ENCODE results near the gene LRTM2. TPM values are rescaled to one million over a fixed set of nuclear protein-coding genes. Genes with fewer than 3 reads are reported as not detected.

Gene LRTM2
- total RNA-seq, 1 donor from 2014 or later, result not detected

GRCh38 chr12:1845886-1846285, 25.5 kb downstream of the LRTM2 start:
- intact Hi-C loops (cut with DNase I), result no loop called here
- Histone ChIP-seq H3K4me1 (no peaks in the 10 kb centered on the region), H3K9me3 (no peaks in the 10 kb centered on the region), H3K36me3 (no peaks in the 10 kb centered on the region), H3K27ac (no peak overlapping the region), H3K27me3 (no peaks in the 10 kb centered on the region), H3K4me3 (no peak overlapping the region)
- DNase-seq (ENCODE audit: extremely low spot score in 2 of 2), result no peak
- TF ChIP-seq POLR2AphosphoS5 (IDR thresholded peaks at IDR 0.05; ENCODE audit: insufficient read depth in 1 of 2, low read depth in 1 of 2) (no peak), POLR2A (IDR thresholded peaks at IDR 0.05) (no peak)
- TF ChIP-seq, protein P1, sequence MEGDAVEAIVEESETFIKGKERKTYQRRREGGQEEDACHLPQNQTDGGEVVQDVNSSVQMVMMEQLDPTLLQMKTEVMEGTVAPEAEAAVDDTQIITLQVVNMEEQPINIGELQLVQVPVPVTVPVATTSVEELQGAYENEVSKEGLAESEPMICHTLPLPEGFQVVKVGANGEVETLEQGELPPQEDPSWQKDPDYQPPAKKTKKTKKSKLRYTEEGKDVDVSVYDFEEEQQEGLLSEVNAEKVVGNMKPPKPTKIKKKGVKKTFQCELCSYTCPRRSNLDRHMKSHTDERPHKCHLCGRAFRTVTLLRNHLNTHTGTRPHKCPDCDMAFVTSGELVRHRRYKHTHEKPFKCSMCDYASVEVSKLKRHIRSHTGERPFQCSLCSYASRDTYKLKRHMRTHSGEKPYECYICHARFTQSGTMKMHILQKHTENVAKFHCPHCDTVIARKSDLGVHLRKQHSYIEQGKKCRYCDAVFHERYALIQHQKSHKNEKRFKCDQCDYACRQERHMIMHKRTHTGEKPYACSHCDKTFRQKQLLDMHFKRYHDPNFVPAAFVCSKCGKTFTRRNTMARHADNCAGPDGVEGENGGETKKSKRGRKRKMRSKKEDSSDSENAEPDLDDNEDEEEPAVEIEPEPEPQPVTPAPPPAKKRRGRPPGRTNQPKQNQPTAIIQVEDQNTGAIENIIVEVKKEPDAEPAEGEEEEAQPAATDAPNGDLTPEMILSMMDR (IDR thresholded peaks at IDR 0.05), result no peak

DNA sequence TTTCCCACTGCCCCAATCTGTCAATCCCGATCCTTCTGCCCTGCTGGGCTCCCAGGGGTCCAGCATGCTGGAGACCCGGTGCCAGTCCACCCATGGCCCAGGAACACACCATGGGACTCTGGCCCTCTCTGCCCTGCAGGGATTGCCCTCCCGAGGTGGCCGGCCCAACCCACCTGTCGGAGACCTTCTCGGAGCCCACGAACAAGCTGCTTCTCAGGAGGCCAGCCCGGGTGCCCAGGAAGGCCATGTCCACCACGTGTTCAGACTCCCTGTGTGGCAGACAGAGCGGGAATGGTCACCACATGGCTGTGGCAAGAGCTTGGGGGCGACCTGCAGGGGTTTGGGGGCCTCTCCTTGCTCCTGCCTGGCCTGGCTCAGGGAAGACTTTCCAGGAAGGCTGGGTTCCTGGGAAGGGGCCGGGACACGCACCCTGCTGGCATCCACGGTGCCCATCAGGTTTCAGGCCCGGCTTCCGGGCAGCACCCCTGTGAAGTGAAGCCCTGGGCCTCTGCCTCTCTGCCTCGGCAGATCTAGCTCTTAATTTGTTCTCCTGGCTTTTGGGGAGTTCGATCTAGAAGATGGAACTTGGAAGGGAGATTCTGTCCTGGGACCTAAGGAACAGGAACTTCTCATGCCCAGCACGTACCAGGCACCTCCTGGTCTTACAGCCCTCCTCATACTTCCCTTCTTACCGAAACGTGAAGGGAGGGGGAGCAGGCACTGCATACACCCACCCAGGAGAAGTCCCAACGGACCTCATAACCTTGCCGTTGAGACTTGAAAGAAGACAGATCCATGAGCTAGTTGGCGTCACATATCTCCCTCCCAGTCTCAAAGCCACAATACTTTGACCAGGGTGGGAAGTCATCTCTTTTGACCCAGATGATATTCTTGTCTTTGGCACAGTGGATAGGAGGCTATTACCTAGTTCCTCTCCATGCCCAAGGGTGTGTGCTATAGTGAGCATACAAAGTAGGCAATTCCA, 26.3 kb downstream of the LRTM2 start:
- no peaks in the 10 kb centered on the region for H3K36me3 ChIP-seq
- no peak overlapping the region for H3K27ac ChIP-seq
- no peaks in the 10 kb centered on the region for H3K4me1 ChIP-seq
- no peak for DNase-seq (ENCODE audit: extremely low spot score in 2 of 2)
- no peaks in the 10 kb centered on the region for H3K27me3 ChIP-seq
- TF ChIP-seq POLR2A (IDR thresholded peaks at IDR 0.05) (no peak), POLR2AphosphoS5 (IDR thresholded peaks at IDR 0.05; ENCODE audit: insufficient read depth in 1 of 2, low read depth in 1 of 2) (no peak)
- TF ChIP-seq, protein P1 (IDR thresholded peaks at IDR 0.05), result no peak
- intact Hi-C loops (cut with DNase I), result no loop called here
- no peak overlapping the region for H3K4me3 ChIP-seq
- no peaks in the 10 kb centered on the region for H3K9me3 ChIP-seq

GRCh38 chr12:1847411-1847810, 27.0 kb downstream of the LRTM2 start:
- no peak overlapping the region for H3K27ac ChIP-seq
- no peaks in the 10 kb centered on the region for H3K36me3 ChIP-seq
- no peak overlapping the region for H3K4me3 ChIP-seq
- TF ChIP-seq POLR2A (IDR thresholded peaks at IDR 0.05), result no peak
- TF ChIP-seq, protein P1 (IDR thresholded peaks at IDR 0.05), result no peak
- TF ChIP-seq POLR2AphosphoS5 (IDR thresholded peaks at IDR 0.05; ENCODE audit: insufficient read depth in 1 of 2, low read depth in 1 of 2), result no peak
- intact Hi-C loops (cut with DNase I), result no loop called here
- DNase-seq (ENCODE audit: extremely low spot score in 2 of 2), result no peak
- H3K9me3 ChIP-seq, result no peaks in the 10 kb centered on the region
- H3K4me1 ChIP-seq, result no peaks in the 10 kb centered on the region
- H3K27me3 ChIP-seq, result no peaks in the 10 kb centered on the region

DNA sequence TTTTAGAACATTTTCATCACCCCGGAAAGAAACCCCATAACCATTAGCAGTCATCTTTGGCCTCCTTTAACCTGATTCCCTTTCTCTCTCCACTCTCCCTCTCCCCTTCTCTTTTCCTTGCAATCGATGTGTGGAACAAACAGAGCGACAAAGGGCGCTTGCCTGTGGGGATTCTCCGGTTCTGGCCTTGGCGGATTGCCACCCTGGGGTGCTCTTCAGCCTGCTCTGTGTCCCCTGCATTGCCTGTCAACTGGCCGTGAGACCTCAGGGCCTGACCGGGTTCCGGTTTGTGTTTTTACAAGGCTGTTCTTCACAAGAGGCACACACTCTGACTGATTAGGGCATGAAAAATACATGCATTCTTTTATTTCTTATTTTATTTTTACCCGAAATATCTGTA, 27.8 kb downstream of the LRTM2 start:
- Histone ChIP-seq H3K4me1 (no peaks in the 10 kb centered on the region), H3K36me3 (no peaks in the 10 kb centered on the region), H3K9me3 (no peaks in the 10 kb centered on the region), H3K27ac (no peak overlapping the region), H3K27me3 (no peaks in the 10 kb centered on the region), H3K4me3 (no peak overlapping the region)
- no peak for DNase-seq (ENCODE audit: extremely low spot score in 2 of 2)
- TF ChIP-seq, protein P1 (IDR thresholded peaks at IDR 0.05), result no peak
- TF ChIP-seq POLR2AphosphoS5 (IDR thresholded peaks at IDR 0.05; ENCODE audit: insufficient read depth in 1 of 2, low read depth in 1 of 2), result no peak
- TF ChIP-seq POLR2A (IDR thresholded peaks at IDR 0.05), result no peak
- intact Hi-C loops (cut with DNase I), result no loop called here

DNA sequence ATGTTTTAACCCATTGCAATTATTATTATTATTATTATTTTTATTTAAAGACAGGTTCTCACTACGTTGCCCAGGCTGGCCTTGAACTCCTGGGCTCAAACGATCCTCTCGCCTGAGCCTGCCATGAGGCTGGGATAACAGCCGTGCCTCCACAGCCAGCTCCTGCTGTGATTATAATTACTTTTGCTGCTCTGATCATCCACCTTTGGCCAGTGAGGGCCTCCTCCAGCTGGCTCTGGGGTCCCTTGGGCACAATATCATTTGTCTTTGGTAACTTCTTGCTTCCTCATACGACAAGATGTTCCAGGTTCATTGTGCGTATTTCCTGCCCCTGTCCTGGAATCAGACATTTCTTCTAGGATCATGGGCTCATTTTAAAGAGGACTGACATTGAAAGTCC, 28.4 kb downstream of the LRTM2 start:
- no peaks in the 10 kb centered on the region for H3K4me1 ChIP-seq
- intact Hi-C loops (cut with DNase I), result no loop called here
- H3K27me3 ChIP-seq, result no peaks in the 10 kb centered on the region
- TF ChIP-seq POLR2A (IDR thresholded peaks at IDR 0.05) (no peak), POLR2AphosphoS5 (IDR thresholded peaks at IDR 0.05; ENCODE audit: insufficient read depth in 1 of 2, low read depth in 1 of 2) (no peak)
- TF ChIP-seq, protein P1 (IDR thresholded peaks at IDR 0.05), result no peak
- H3K27ac ChIP-seq, result no peak overlapping the region
- no peaks in the 10 kb centered on the region for H3K9me3 ChIP-seq
- no peaks in the 10 kb centered on the region for H3K36me3 ChIP-seq
- DNase-seq (ENCODE audit: extremely low spot score in 2 of 2), result no peak
- H3K4me3 ChIP-seq, result no peak overlapping the region

All from vagina (tissue), 2 donors.